Psoas muscle (tissue), 8 donors: ENCODE data around the gene COL4A1. TPM values are rescaled to one million over a fixed set of nuclear protein-coding genes. Genes with fewer than 3 reads are reported as not detected.

Source experiments
- ATAC-seq, 4 donors: fragments of 200-7000 bp; cut with Tn5 transposase; one replicate each; pipeline ENCODE4 v1.9.1; 2020; ENCODE audit warnings: moderate library complexity in 3 of 4, mild to moderate bottlenecking in 2 of 4
- DNase-seq, 2 donors: peaks; one replicate each; pipeline ENCODE4 v3.0.0-alpha.2; 2020
- H3K27ac ChIP-seq: fragments of 200-600 bp; one replicate; pipeline ENCODE4 v1.8.0; 2022
- H3K27me3 ChIP-seq, 3 donors: fragments of 200-600 bp in 1 of 3; one replicate each; pipeline versions ENCODE4 v1.6.1 to v1.8.0; 2013 to 2022; ENCODE audit warnings: low read length in 2 of 3, mild to moderate bottlenecking in 2 of 3, moderate library complexity in 1 of 3; ENCODE audit not compliant: insufficient read depth in 3 of 3
- H3K36me3 ChIP-seq, 2 donors: fragments of 200-600 bp in 1 of 2; one replicate each; pipeline versions ENCODE4 v1.6.1 to v1.8.0; 2013 to 2022; ENCODE audit warnings: low read depth in 1 of 2, mild to moderate bottlenecking in 1 of 2, moderate library complexity in 1 of 2; ENCODE audit not compliant: insufficient read depth in 1 of 2
- H3K4me1 ChIP-seq: fragments of 200-600 bp; one replicate; pipeline ENCODE4 v1.8.0; 2022
- H3K4me3 ChIP-seq: fragments of 200-600 bp; one replicate; pipeline ENCODE4 v1.8.0; 2022; ENCODE audit warnings: mild to moderate bottlenecking
- H3K9me3 ChIP-seq: fragments of 200-600 bp; one replicate; pipeline ENCODE4 v1.8.0; 2022
- WGBS, 3 donors: extraction: QIAGEN DNeasy Blood & Tissue Kit; methylation state at CpG; one replicate each; pipeline versions ENCODE4 v1.1.6 to v1.1.7; 2013; 5-methylcytosine and 5-hydroxymethylcytosine counted together
- intact Hi-C, 2 donors: fragments of 100-400 bp; cut with DNase I; formaldehyde crosslinking; loops; one replicate each; pipeline versions ENCODE4 v1.11.0 to v1.14.2; 2022
- polyA plus RNA-seq, 3 donors: library from polyadenylated mRNA; stranded (reverse); fragments of 200-250 nt; gene quantifications; one replicate each; pipeline ENCODE4 v1.2.3, GENCODE V29; 2013
- total RNA-seq, 4 donors: library from RNA; stranded (reverse); fragmentation: NEBNext Ultra II Directional in 2 of 4; extraction: Animal tissue kit (Norgen Biotek cat#: 25700) in 2 of 4; gene quantifications; one replicate each; pipeline versions ENCODE4 v1.2.1 to v1.2.4, GENCODE V29; 2021 to 2023
- TF ChIP-seq, protein P1 (sequence below): fragments of 200-600 bp; IDR thresholded peaks from one replicate; pipeline ENCODE4 v1.8.0; 2022; ENCODE audit warnings: antibody characterized with exemption
- donor health status: healthy with polysubstance abuse.
- donor health status: DM: no; HTN: no; CAD: no; lungs with moderate emphysema.
- donor health status: Bipolar disorder and iron deficiency.
- donor health status: healthy.
- donor health status: DM: yes; HTN: yes; CAD: no.
- donor health status: DM: no; HTN: no; CAD: no.
- donor health status: DM: no; HTN: no; CAD: no.
- donor health status: DM: yes; HTN: yes; CAD: no.

The COL4A1 gene
- total and polyA plus RNA-seq, 7 donors = 39.0 to 127 (median 97.0) TPM

- Histone ChIP-seq H3K9me3 (no peaks in the 10 kb centered on the region), H3K4me3 (no peak overlapping the region), H3K36me3 (peaks cover 0 to 87% of the 10 kb centered on the region in 2 donors), H3K4me1 (no peaks in the 10 kb centered on the region), H3K27ac (no peak overlapping the region), H3K27me3 (no peaks in the 10 kb centered on the region)
- TF ChIP-seq, protein P1, sequence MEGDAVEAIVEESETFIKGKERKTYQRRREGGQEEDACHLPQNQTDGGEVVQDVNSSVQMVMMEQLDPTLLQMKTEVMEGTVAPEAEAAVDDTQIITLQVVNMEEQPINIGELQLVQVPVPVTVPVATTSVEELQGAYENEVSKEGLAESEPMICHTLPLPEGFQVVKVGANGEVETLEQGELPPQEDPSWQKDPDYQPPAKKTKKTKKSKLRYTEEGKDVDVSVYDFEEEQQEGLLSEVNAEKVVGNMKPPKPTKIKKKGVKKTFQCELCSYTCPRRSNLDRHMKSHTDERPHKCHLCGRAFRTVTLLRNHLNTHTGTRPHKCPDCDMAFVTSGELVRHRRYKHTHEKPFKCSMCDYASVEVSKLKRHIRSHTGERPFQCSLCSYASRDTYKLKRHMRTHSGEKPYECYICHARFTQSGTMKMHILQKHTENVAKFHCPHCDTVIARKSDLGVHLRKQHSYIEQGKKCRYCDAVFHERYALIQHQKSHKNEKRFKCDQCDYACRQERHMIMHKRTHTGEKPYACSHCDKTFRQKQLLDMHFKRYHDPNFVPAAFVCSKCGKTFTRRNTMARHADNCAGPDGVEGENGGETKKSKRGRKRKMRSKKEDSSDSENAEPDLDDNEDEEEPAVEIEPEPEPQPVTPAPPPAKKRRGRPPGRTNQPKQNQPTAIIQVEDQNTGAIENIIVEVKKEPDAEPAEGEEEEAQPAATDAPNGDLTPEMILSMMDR = no peak
- ATAC-seq (no peak), DNase-seq (no peak)
- intact Hi-C loops = no loop called here
- WGBS, 3 donors = 48 to 64% (median 63%) methylated on average over 2 of the region's 2 CpGs
Observed at GRCh38 chr13:110206996-110207395, 100.0 kb downstream of the COL4A1 start.

GRCh38 chr13:110206185-110206584 lies 100.8 kb downstream of the COL4A1 start:
- H3K9me3 ChIP-seq = no peaks in the 10 kb centered on the region
- no peaks in the 10 kb centered on the region for H3K27me3 ChIP-seq
- no peak overlapping the region for H3K27ac ChIP-seq
- DNase-seq (no peak), ATAC-seq (no peak)
- 82 to 89% (median 86%) methylated on average over 8 of the region's 8 CpGs for WGBS, 3 donors
- H3K4me3 ChIP-seq = no peak overlapping the region
- intact Hi-C loops = no loop called here
- H3K36me3 ChIP-seq = peaks cover 0 to 87% of the 10 kb centered on the region in 2 donors
- no peaks in the 10 kb centered on the region for H3K4me1 ChIP-seq
- TF ChIP-seq, protein P1 = no peak

- 68 to 83% (median 71%) methylated on average over 4 of the region's 4 CpGs for WGBS, 3 donors
- TF ChIP-seq, protein P1 = no peak
- H3K4me3 ChIP-seq = no peak overlapping the region
- no peaks in the 10 kb centered on the region for H3K27me3 ChIP-seq
- H3K9me3 ChIP-seq = no peaks in the 10 kb centered on the region
- H3K27ac ChIP-seq = no peak overlapping the region
- H3K4me1 ChIP-seq = no peaks in the 10 kb centered on the region
- DNase-seq (no peak), ATAC-seq (no peak)
- intact Hi-C loops = no loop called here
- peaks cover 0 to 48% of the 10 kb centered on the region in 2 donors for H3K36me3 ChIP-seq
Observed at GRCh38 chr13:110201114-110201513, 105.8 kb downstream of the COL4A1 start.

DNA sequence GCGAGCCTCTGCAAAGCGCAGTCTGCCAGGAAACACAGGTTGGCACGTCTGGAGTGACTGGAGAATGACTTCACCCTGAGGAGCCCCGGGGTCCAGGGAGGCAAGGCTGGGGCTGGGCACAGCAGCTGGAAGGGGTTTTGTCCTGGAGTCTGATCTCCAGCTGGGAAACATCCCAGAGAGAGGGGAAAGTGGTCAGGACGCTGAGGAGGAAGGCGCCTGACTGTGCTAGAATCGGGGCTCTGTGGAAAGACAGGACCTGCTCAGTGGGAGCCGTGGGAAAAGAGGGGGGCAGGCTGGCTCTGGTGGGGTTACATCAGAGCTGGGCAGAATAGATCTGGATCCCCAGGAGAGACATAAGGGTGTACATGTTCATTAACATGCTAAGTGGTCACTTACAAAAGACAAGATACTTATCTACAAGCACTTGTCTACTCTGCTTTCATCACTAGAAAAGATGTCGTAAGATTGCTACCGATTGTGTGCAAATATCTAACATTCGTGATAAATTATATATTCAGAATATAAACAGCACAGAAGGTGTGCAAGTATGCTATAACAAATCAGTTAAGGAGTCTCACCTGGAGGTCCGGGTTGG lies 106.6 kb downstream of the COL4A1 start:
- Histone ChIP-seq H3K27ac (no peak overlapping the region), H3K4me3 (no peak overlapping the region), H3K9me3 (no peaks in the 10 kb centered on the region), H3K27me3 (no peaks in the 10 kb centered on the region), H3K4me1 (no peaks in the 10 kb centered on the region), H3K36me3 (peaks cover 0 to 45% of the 10 kb centered on the region in 2 donors)
- intact Hi-C loops = no loop called here
- ATAC-seq (no peak), DNase-seq (no peak)
- 75 to 78% (median 76%) methylated on average over 12 of the region's 12 CpGs for WGBS, 3 donors
- TF ChIP-seq, protein P1 = no peak
